ENCODE measurements around the gene LRIG1.
"Not testable (repeated sequence)": the region's sequence is repeated elsewhere in the genome, so short reads cannot be mapped to it uniquely, and the experiment has no call there.

LRIG1 gene

GRCh38 chr3:66432767-66433521 is 67.9 kb downstream of the LRIG1 start:
- no peak overlapping the region for H3K4me3 Mint-ChIP-seq
- no peaks in the 10 kb centered on the region for H3K9me3 Mint-ChIP-seq
- DNase-seq (no peak), ATAC-seq (no peak)
- peaks cover 19% of the 10 kb centered on the region for H3K27me3 Mint-ChIP-seq
- no peak overlapping the region for H3K27ac Mint-ChIP-seq
- peaks cover 10% of the 10 kb centered on the region for H3K4me1 Mint-ChIP-seq

- DNase-seq = no peak
- Mint-ChIP-seq H3K27me3 (peaks cover 12% of the 10 kb centered on the region), H3K27ac (no peak overlapping the region), H3K4me3 (no peak overlapping the region), H3K9me3 (no peaks in the 10 kb centered on the region), H3K4me1 (peaks cover 10% of the 10 kb centered on the region)
- ATAC-seq = no peak
Observed at GRCh38 chr3:66432041-66432766, 68.6 kb downstream of the LRIG1 start.

GRCh38 chr3:66431494-66431893 is 69.3 kb downstream of the LRIG1 start:
- Mint-ChIP-seq H3K4me1 (peaks cover 10% of the 10 kb centered on the region), H3K27ac (no peak overlapping the region), H3K27me3 (peaks cover 5% of the 10 kb centered on the region), H3K9me3 (no peaks in the 10 kb centered on the region), H3K4me3 (no peak overlapping the region)
- ATAC-seq = no peak
- no peak for DNase-seq

GRCh38 chr3:66430876-66431275 is 69.9 kb downstream of the LRIG1 start:
- DNase-seq (no peak), ATAC-seq (no peak)
- Mint-ChIP-seq H3K27ac (no peak overlapping the region), H3K9me3 (no peaks in the 10 kb centered on the region), H3K4me1 (peaks cover 10% of the 10 kb centered on the region), H3K4me3 (no peak overlapping the region), H3K27me3 (no peaks in the 10 kb centered on the region)

- DNase-seq (no peak), ATAC-seq (no peak)
- Mint-ChIP-seq H3K27me3 (peaks cover 8% of the 10 kb centered on the region), H3K4me3 (no peak overlapping the region), H3K4me1 (peaks cover 5% of the 10 kb centered on the region), H3K9me3 (peaks cover 0 to 6% of the 10 kb centered on the region in 2 donors), H3K27ac (no peak overlapping the region)
Observed at GRCh38 chr3:66428733-66429132, 72.1 kb downstream of the LRIG1 start.

GRCh38 chr3:66427951-66428474 is 72.8 kb downstream of the LRIG1 start:
- no peak for DNase-seq
- H3K4me1 Mint-ChIP-seq = no peaks in the 10 kb centered on the region
- ATAC-seq = no peak
- H3K4me3 Mint-ChIP-seq = no peak overlapping the region
- H3K9me3 Mint-ChIP-seq = peaks cover 0 to 6% of the 10 kb centered on the region in 2 donors
- peaks cover 8% of the 10 kb centered on the region for H3K27me3 Mint-ChIP-seq
- no peak overlapping the region for H3K27ac Mint-ChIP-seq

GRCh38 chr3:66427352-66427751 is 73.5 kb downstream of the LRIG1 start:
- peaks cover 8% of the 10 kb centered on the region for H3K27me3 Mint-ChIP-seq
- H3K4me3 Mint-ChIP-seq = no peak overlapping the region
- ATAC-seq = no peak

GRCh38 chr3:66426135-66426534 is 74.7 kb downstream of the LRIG1 start:
- ATAC-seq (no peak), DNase-seq (no peak)
- Mint-ChIP-seq H3K4me1 (no peaks in the 10 kb centered on the region), H3K27ac (no peak overlapping the region), H3K9me3 (peaks cover 10 to 24% of the 10 kb centered on the region in 2 donors), H3K27me3 (peaks cover 8% of the 10 kb centered on the region), H3K4me3 (no peak overlapping the region)

More at GRCh38 chr3:66427352-66427751, 73.5 kb downstream of the LRIG1 start:
- Mint-ChIP-seq H3K4me1 (no peaks in the 10 kb centered on the region), H3K27ac (no peak overlapping the region), H3K9me3 (peaks cover 4 to 12% of the 10 kb centered on the region in 2 donors)
- no peak for DNase-seq

GRCh38 chr3:66425576-66426114 is 75.2 kb downstream of the LRIG1 start:
- Mint-ChIP-seq H3K9me3 (peaks cover 15 to 29% of the 10 kb centered on the region in 2 donors), H3K27me3 (peaks cover 8% of the 10 kb centered on the region), H3K27ac (no peak overlapping the region), H3K4me3 (no peak overlapping the region), H3K4me1 (no peaks in the 10 kb centered on the region)
- no peak for ATAC-seq
- DNase-seq = no peak

GRCh38 chr3:66425032-66425431 is 75.8 kb downstream of the LRIG1 start:
- H3K9me3 Mint-ChIP-seq = peaks cover 21 to 35% of the 10 kb centered on the region in 2 donors
- DNase-seq (no peak), ATAC-seq (no peak)
- H3K4me3 Mint-ChIP-seq = no peak overlapping the region
- H3K27me3 Mint-ChIP-seq = peaks cover 8% of the 10 kb centered on the region
- no peaks in the 10 kb centered on the region for H3K4me1 Mint-ChIP-seq
- no peak overlapping the region for H3K27ac Mint-ChIP-seq

GRCh38 chr3:66423791-66424190 is 77.0 kb downstream of the LRIG1 start:
- peaks cover 8% of the 10 kb centered on the region for H3K27me3 Mint-ChIP-seq
- DNase-seq (no peak), ATAC-seq (no peak)
- no peak overlapping the region for H3K4me3 Mint-ChIP-seq
- no peaks in the 10 kb centered on the region for H3K4me1 Mint-ChIP-seq
- no peak overlapping the region for H3K27ac Mint-ChIP-seq
- peaks cover 23 to 46% of the 10 kb centered on the region in 2 donors for H3K9me3 Mint-ChIP-seq

GRCh38 chr3:66421893-66422292 is 78.9 kb downstream of the LRIG1 start:
- H3K4me1 Mint-ChIP-seq, DNase-seq, H3K27ac Mint-ChIP-seq, H3K27me3 Mint-ChIP-seq, H3K4me3 Mint-ChIP-seq, ATAC-seq: not testable (repeated sequence)
- H3K9me3 Mint-ChIP-seq = peaks cover 23 to 46% of the 10 kb centered on the region in 2 donors

GRCh38 chr3:66421144-66421543 is 79.7 kb downstream of the LRIG1 start:
- not testable (repeated sequence) for H3K27ac Mint-ChIP-seq, DNase-seq, H3K27me3 Mint-ChIP-seq, H3K4me1 Mint-ChIP-seq, H3K4me3 Mint-ChIP-seq, ATAC-seq
- H3K9me3 Mint-ChIP-seq = peaks cover 23 to 46% of the 10 kb centered on the region in 2 donors

GRCh38 chr3:66419036-66419435 is 81.8 kb downstream of the LRIG1 start:
- no peak overlapping the region for H3K27ac Mint-ChIP-seq
- DNase-seq (no peak), ATAC-seq (no peak)
- H3K4me1 Mint-ChIP-seq = no peaks in the 10 kb centered on the region
- H3K27me3 Mint-ChIP-seq = peaks cover under 1% of the 10 kb centered on the region
- H3K9me3 Mint-ChIP-seq = peaks cover 23 to 41% of the 10 kb centered on the region in 2 donors
- H3K4me3 Mint-ChIP-seq = no peak overlapping the region

GRCh38 chr3:66418475-66418931 is 82.3 kb downstream of the LRIG1 start:
- no peak overlapping the region for H3K27ac Mint-ChIP-seq
- H3K4me1 Mint-ChIP-seq = no peaks in the 10 kb centered on the region
- ATAC-seq = no peak
- H3K9me3 Mint-ChIP-seq = peaks cover 23 to 40% of the 10 kb centered on the region in 2 donors
- H3K27me3 Mint-ChIP-seq = no peaks in the 10 kb centered on the region
- no peak for DNase-seq
- H3K4me3 Mint-ChIP-seq = no peak overlapping the region

All from stimulated activated naive CD8-positive, alpha-beta T cell treated with anti-CD3 and anti-CD28 coated beads, Interleukin-15, amount 100 ng/mL, for 72 hours (primary cell).